Measurements from ENCODE around the gene TBX6.

DNA sequence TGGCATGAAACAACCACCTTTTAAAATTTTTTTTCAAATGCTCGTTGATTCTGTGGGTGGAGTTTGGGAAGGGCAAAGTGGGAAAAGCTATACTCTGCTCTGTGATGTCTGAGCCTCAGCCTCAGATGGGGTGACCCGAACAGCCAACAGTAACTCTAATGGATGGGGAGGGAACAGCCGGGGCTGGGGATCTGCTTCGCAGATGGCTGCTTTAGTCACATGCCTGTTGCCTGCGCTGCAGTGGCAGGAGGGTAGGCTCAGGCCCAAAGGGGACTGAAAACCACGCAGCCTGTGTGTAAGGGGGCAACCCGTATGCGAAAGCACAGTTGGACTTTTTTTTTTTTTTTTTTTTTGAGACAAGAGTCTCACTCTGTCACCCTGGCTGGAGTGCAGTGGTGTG lies 46.2 kb upstream of the TBX6 start:
- TF ChIP-seq, protein P1, sequence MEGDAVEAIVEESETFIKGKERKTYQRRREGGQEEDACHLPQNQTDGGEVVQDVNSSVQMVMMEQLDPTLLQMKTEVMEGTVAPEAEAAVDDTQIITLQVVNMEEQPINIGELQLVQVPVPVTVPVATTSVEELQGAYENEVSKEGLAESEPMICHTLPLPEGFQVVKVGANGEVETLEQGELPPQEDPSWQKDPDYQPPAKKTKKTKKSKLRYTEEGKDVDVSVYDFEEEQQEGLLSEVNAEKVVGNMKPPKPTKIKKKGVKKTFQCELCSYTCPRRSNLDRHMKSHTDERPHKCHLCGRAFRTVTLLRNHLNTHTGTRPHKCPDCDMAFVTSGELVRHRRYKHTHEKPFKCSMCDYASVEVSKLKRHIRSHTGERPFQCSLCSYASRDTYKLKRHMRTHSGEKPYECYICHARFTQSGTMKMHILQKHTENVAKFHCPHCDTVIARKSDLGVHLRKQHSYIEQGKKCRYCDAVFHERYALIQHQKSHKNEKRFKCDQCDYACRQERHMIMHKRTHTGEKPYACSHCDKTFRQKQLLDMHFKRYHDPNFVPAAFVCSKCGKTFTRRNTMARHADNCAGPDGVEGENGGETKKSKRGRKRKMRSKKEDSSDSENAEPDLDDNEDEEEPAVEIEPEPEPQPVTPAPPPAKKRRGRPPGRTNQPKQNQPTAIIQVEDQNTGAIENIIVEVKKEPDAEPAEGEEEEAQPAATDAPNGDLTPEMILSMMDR (IDR thresholded peaks at IDR 0.05) = no peak
- no peak for TF ChIP-seq POLR2AphosphoS5 (IDR thresholded peaks at IDR 0.05; ENCODE audit: insufficient read depth in 1 of 2, low read depth in 1 of 2)

Data from vagina (tissue), 2 donors.